A673 (cell line): ENCODE measurements around the gene P2RY2.

ENCODE experiments used
- EZH2 ChIP-seq: fragments of 200-600 bp; sonication (generic); IDR thresholded peaks from 2 replicates; pipeline ENCODE4 v1.6.1; 2017; ENCODE audit warnings: borderline replicate concordance, low read depth, mild to moderate bottlenecking, mixed read lengths, antibody characterized with exemption, low read length; ENCODE audit not compliant: poor library complexity, severe bottlenecking
- TF ChIP-seq, protein P1 (sequence below): fragments of 300-800, 200-600 bp; sonication (generic); conservative IDR thresholded peaks from 2 replicates; pipeline ENCODE4 v1.5.1; 2017; ENCODE audit warnings: low read depth, mild to moderate bottlenecking, antibody characterized with exemption, low read length, moderate library complexity, mixed read lengths

- TF ChIP-seq, protein P1, sequence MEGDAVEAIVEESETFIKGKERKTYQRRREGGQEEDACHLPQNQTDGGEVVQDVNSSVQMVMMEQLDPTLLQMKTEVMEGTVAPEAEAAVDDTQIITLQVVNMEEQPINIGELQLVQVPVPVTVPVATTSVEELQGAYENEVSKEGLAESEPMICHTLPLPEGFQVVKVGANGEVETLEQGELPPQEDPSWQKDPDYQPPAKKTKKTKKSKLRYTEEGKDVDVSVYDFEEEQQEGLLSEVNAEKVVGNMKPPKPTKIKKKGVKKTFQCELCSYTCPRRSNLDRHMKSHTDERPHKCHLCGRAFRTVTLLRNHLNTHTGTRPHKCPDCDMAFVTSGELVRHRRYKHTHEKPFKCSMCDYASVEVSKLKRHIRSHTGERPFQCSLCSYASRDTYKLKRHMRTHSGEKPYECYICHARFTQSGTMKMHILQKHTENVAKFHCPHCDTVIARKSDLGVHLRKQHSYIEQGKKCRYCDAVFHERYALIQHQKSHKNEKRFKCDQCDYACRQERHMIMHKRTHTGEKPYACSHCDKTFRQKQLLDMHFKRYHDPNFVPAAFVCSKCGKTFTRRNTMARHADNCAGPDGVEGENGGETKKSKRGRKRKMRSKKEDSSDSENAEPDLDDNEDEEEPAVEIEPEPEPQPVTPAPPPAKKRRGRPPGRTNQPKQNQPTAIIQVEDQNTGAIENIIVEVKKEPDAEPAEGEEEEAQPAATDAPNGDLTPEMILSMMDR = no peak
- TF ChIP-seq EZH2 = no peak
Measured at GRCh38 chr11:73174495-73174791, 43.6 kb upstream of the P2RY2 start.
